ENCODE data around the gene NRG3. TPM values are rescaled to one million over a fixed set of nuclear protein-coding genes. Genes with fewer than 3 reads are reported as not detected.

Gene NRG3
- total RNA-seq, 1 donor from 2014 or later: not detected

- Histone ChIP-seq H3K4me3 (ENCODE audit: low read depth, low read length) (no peak overlapping the region), H3K36me3 (ENCODE audit: control insufficient read depth, insufficient read depth, low read length) (no peaks in the 10 kb centered on the region), H3K27me3 (ENCODE audit: control insufficient read depth, insufficient read depth, low read length) (no peaks in the 10 kb centered on the region)
- FAIRE-seq: no peak
- DNase-seq (ENCODE audit: low read depth): peak; percentile 3
- TF ChIP-seq, protein P1, sequence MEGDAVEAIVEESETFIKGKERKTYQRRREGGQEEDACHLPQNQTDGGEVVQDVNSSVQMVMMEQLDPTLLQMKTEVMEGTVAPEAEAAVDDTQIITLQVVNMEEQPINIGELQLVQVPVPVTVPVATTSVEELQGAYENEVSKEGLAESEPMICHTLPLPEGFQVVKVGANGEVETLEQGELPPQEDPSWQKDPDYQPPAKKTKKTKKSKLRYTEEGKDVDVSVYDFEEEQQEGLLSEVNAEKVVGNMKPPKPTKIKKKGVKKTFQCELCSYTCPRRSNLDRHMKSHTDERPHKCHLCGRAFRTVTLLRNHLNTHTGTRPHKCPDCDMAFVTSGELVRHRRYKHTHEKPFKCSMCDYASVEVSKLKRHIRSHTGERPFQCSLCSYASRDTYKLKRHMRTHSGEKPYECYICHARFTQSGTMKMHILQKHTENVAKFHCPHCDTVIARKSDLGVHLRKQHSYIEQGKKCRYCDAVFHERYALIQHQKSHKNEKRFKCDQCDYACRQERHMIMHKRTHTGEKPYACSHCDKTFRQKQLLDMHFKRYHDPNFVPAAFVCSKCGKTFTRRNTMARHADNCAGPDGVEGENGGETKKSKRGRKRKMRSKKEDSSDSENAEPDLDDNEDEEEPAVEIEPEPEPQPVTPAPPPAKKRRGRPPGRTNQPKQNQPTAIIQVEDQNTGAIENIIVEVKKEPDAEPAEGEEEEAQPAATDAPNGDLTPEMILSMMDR (IDR thresholded peaks at IDR 0.05; ENCODE audit: insufficient read depth, low read length, severe bottlenecking): no peak
These were observed 1137.9 kb downstream of the NRG3 start for GRCh38 chr10:83012866-83013265.

DNA sequence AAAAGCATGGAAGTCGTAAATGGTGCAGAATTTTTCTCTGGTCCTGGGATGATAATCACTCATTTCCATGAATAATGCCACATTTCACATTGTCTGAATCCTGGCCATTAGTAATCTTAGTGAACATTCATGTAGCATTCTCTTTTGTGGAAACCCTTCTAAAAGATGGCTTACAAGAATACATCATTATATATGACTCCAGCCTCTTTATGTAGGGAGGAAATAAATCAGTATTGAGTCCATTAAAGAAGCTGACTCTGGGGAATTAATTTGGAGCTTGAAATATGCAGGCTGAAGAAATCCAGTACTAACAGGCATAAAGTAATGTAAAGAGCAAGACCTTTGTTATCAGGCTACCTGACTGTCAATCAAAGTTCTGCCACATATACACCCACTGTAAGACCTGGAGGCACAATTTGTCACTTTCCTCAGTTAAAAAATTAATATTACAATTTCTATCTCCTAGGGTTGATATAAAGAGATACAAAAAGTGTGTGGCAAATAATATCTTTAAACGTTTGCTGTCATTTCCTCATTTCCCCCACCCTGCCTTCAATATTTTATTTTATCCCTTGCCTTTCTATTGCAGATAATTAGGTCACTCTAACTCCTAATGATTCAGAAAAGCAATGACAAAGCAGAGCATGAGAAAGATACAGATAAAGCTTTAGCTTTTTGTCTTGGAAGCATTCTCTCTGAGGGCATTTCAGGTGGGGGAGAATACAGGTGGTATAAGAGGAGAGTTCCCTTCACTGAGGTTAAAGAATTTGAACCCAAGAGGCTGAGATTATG, 1142.3 kb downstream of the NRG3 start:
- Histone ChIP-seq H3K36me3 (ENCODE audit: control insufficient read depth, insufficient read depth, low read length) (no peaks in the 10 kb centered on the region), H3K4me3 (ENCODE audit: low read depth, low read length) (no peak overlapping the region), H3K27me3 (ENCODE audit: control insufficient read depth, insufficient read depth, low read length) (no peaks in the 10 kb centered on the region)
- TF ChIP-seq, protein P1 (IDR thresholded peaks at IDR 0.05; ENCODE audit: insufficient read depth, low read length, severe bottlenecking): no peak
- DNase-seq (ENCODE audit: low read depth) (no peak), FAIRE-seq (no peak)

DNA sequence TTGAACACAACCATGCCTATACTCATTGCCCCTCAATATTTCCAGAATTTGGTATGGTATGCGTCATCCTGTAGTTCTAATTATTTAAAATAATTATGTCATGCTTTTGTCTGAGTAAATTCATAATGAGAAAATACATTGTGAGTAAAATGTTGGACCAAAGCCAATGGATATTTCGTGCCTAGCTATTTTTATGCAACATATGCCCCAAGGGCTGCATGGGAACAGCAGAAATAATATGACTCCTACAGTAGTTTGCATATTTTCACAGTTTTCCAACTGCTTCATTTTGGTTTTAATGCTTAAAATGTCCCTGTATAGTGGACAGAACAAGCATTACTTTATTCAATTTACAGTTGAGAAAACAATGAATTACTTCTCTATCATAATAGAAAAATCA, 1148.7 kb downstream of the NRG3 start:
- H3K36me3 ChIP-seq (ENCODE audit: control insufficient read depth, insufficient read depth, low read length): no peaks in the 10 kb centered on the region
- TF ChIP-seq, protein P1 (IDR thresholded peaks at IDR 0.05; ENCODE audit: insufficient read depth, low read length, severe bottlenecking): no peak
- DNase-seq (ENCODE audit: low read depth): peak; percentile 37
- no peak overlapping the region for H3K4me3 ChIP-seq (ENCODE audit: low read depth, low read length)
- no peaks in the 10 kb centered on the region for H3K27me3 ChIP-seq (ENCODE audit: control insufficient read depth, insufficient read depth, low read length)
- no peak for FAIRE-seq
